GM19023 (cell line): ENCODE results near the gene PRRC1.

Experiments
- ATAC-seq: cut with Tn5 transposase; IDR thresholded peaks from one replicate; pipeline ENCODE4 v1.9.1; 2021; ENCODE audit warnings: mild to moderate bottlenecking, moderate library complexity; ENCODE audit not compliant: unreplicated experiment

PRRC1 gene

GRCh38 chr5:127574852-127575679 lies 57.6 kb downstream of the PRRC1 start:
- no peak for ATAC-seq

- no peak for ATAC-seq
Measured at GRCh38 chr5:127577458-127577857, 60.0 kb downstream of the PRRC1 start.

GRCh38 chr5:127580731-127581130 lies 63.3 kb downstream of the PRRC1 start:
- no peak for ATAC-seq

- ATAC-seq: no peak
Measured at GRCh38 chr5:127581450-127581849, 64.0 kb downstream of the PRRC1 start.

- no peak for ATAC-seq
Measured at GRCh38 chr5:127582773-127583370, 65.4 kb downstream of the PRRC1 start.

- no peak for ATAC-seq
Measured at GRCh38 chr5:127583866-127584265, 66.4 kb downstream of the PRRC1 start.

GRCh38 chr5:127585661-127586060 lies 68.2 kb downstream of the PRRC1 start:
- ATAC-seq: peak; percentile 12

- peak; percentile 74 for ATAC-seq
Measured at GRCh38 chr5:127586066-127586770, 68.8 kb downstream of the PRRC1 start.

GRCh38 chr5:127586811-127587210 lies 69.4 kb downstream of the PRRC1 start:
- peak; percentile 37 for ATAC-seq

- ATAC-seq: no peak
Measured at GRCh38 chr5:127587246-127587917, 69.9 kb downstream of the PRRC1 start.

- no peak for ATAC-seq
Measured at GRCh38 chr5:127588368-127588767, 70.9 kb downstream of the PRRC1 start.

- ATAC-seq: no peak
Measured at GRCh38 chr5:127589309-127590030, 72.0 kb downstream of the PRRC1 start.

GRCh38 chr5:127590156-127590722 lies 72.8 kb downstream of the PRRC1 start:
- ATAC-seq: peak; percentile 31

- ATAC-seq: no peak
Measured at GRCh38 chr5:127595484-127596368, 78.3 kb downstream of the PRRC1 start.

- ATAC-seq: no peak
Measured at GRCh38 chr5:127596501-127596900, 79.1 kb downstream of the PRRC1 start.

- ATAC-seq: no peak
Measured at GRCh38 chr5:127599320-127599719, 81.9 kb downstream of the PRRC1 start.

- ATAC-seq: no peak
Measured at GRCh38 chr5:127599847-127600246, 82.4 kb downstream of the PRRC1 start.

- ATAC-seq: no peak
Measured at GRCh38 chr5:127601111-127601510, 83.7 kb downstream of the PRRC1 start.

GRCh38 chr5:127601601-127602000 lies 84.2 kb downstream of the PRRC1 start:
- ATAC-seq: no peak
